ENCODE measurements around the gene PLD2.

The PLD2 gene

GRCh38 chr17:4842376-4842775 lies 35.4 kb downstream of the PLD2 start:
- Histone ChIP-seq H3K4me3 (ENCODE audit: low read depth, low read length) (no peak overlapping the region), H3K36me3 (replicated peaks) (no peaks in the 10 kb centered on the region), H3K27ac (no peak overlapping the region), H3K27me3 (replicated peaks) (no peaks in the 10 kb centered on the region)
- DNase-seq = no peak
- no peak for TF ChIP-seq CTCF (IDR thresholded peaks at IDR 0.05; ENCODE audit: low read depth, low read length, missing control alignments)
- in situ Hi-C loops (cut with HindIII; ENCODE audit: low pct_ligation_motif_present, low sequenced_read_pairs) = no loop called here

GRCh38 chr17:4843321-4844000 lies 36.5 kb downstream of the PLD2 start:
- in situ Hi-C loops (cut with HindIII; ENCODE audit: low pct_ligation_motif_present, low sequenced_read_pairs) = no loop called here
- H3K4me3 ChIP-seq (ENCODE audit: low read depth, low read length) = no peak overlapping the region
- H3K27me3 ChIP-seq (replicated peaks) = no peaks in the 10 kb centered on the region
- no peak for DNase-seq
- H3K27ac ChIP-seq = no peak overlapping the region
- no peak for TF ChIP-seq CTCF (IDR thresholded peaks at IDR 0.05; ENCODE audit: low read depth, low read length, missing control alignments)
- H3K36me3 ChIP-seq (replicated peaks) = no peaks in the 10 kb centered on the region

GRCh38 chr17:4845118-4845517 lies 38.2 kb downstream of the PLD2 start:
- H3K27ac ChIP-seq = no peak overlapping the region
- no peak for DNase-seq
- H3K4me3 ChIP-seq (ENCODE audit: low read depth, low read length) = no peak overlapping the region
- in situ Hi-C loops (cut with HindIII; ENCODE audit: low pct_ligation_motif_present, low sequenced_read_pairs) = no loop called here
- no peaks in the 10 kb centered on the region for H3K36me3 ChIP-seq (replicated peaks)
- no peaks in the 10 kb centered on the region for H3K27me3 ChIP-seq (replicated peaks)
- TF ChIP-seq CTCF (IDR thresholded peaks at IDR 0.05; ENCODE audit: low read depth, low read length, missing control alignments) = no peak

- in situ Hi-C loops (cut with HindIII; ENCODE audit: low pct_ligation_motif_present, low sequenced_read_pairs) = no loop called here
- Histone ChIP-seq H3K36me3 (replicated peaks) (no peaks in the 10 kb centered on the region), H3K27me3 (replicated peaks) (no peaks in the 10 kb centered on the region), H3K4me3 (ENCODE audit: low read depth, low read length) (no peak overlapping the region), H3K27ac (no peak overlapping the region)
- no peak for DNase-seq
- TF ChIP-seq CTCF (IDR thresholded peaks at IDR 0.05; ENCODE audit: low read depth, low read length, missing control alignments) = no peak
These were observed 39.9 kb downstream of the PLD2 start for GRCh38 chr17:4846635-4847390.

- H3K27me3 ChIP-seq (replicated peaks) = no peaks in the 10 kb centered on the region
These were observed 42.1 kb downstream of the PLD2 start for GRCh38 chr17:4849011-4849536.

More at GRCh38 chr17:4849011-4849536, 42.1 kb downstream of the PLD2 start:
- no peak for DNase-seq
- H3K36me3 ChIP-seq (replicated peaks) = no peaks in the 10 kb centered on the region
- H3K4me3 ChIP-seq (ENCODE audit: low read depth, low read length) = no peak overlapping the region
- no peak overlapping the region for H3K27ac ChIP-seq
- in situ Hi-C loops (cut with HindIII; ENCODE audit: low pct_ligation_motif_present, low sequenced_read_pairs) = no loop called here
- no peak for TF ChIP-seq CTCF (IDR thresholded peaks at IDR 0.05; ENCODE audit: low read depth, low read length, missing control alignments)
